PC-9 (cell line): ENCODE data around the gene PDZD7. TPM values are rescaled to one million over a fixed set of nuclear protein-coding genes. Genes with fewer than 3 reads are reported as not detected.

Source experiments
- BruUV-seq: library from RNA; stranded (reverse); fragments of 400-500 nt; replicated peaks from 2 replicates; lab custom pipeline; 2021; lab: Mats Ljungman, UMichigan
- CTCF ChIA-PET: fragments of 300-600 bp; sonication (Branson Sonifier 250); formaldehyde crosslinking; loops from one replicate; lab custom pipeline; 2022; ENCODE audit warnings: antibody characterized with exemption; lab: Charles Lee
- POLR2A ChIA-PET: fragments of 300-600 bp; sonication (Branson Sonifier 250); formaldehyde crosslinking; loops from one replicate; lab custom pipeline; 2022; ENCODE audit warnings: antibody characterized with exemption; ENCODE audit not compliant: unreplicated experiment; lab: Charles Lee
- DNase-seq, 2 experiments: peaks; one replicate each; pipeline versions ENCODE4 v3.0.0 to v3.0.0-alpha.2; 2015 to 2022; ENCODE audit warnings: mixed read lengths in 1 of 2
- H2AFZ ChIP-seq: fragments of 200-600 bp; sonication (generic); 2 replicates; pipeline ENCODE4 v1.8.1; 2017; ENCODE audit warnings: antibody characterized with exemption
- H3F3A ChIP-seq: fragments of 200-600 bp; sonication (generic); 2 replicates; pipeline ENCODE4 v1.8.1; 2017; ENCODE audit warnings: antibody characterized with exemption, mild to moderate bottlenecking, low read depth; ENCODE audit not compliant: insufficient read depth
- H3K27ac ChIP-seq: fragments of 200-600 bp; sonication (generic); 2 replicates; pipeline ENCODE4 v1.6.1; 2016; ENCODE audit warnings: mixed run types
- H3K27me3 ChIP-seq: fragments of 200-600 bp; sonication (generic); 2 replicates; pipeline ENCODE4 v1.6.1; 2016; ENCODE audit warnings: low read depth, mixed run types; ENCODE audit not compliant: insufficient read depth
- H3K36me3 ChIP-seq: fragments of 200-600 bp; sonication (generic); 2 replicates; pipeline ENCODE4 v1.6.1; 2016; ENCODE audit warnings: low read depth, mixed run types
- H3K4me1 ChIP-seq: fragments of 200-600 bp; sonication (generic); replicated peaks from 2 replicates; pipeline ENCODE4 v1.6.1; 2016; ENCODE audit warnings: mixed run types; ENCODE audit not compliant: insufficient read depth
- H3K4me2 ChIP-seq: fragments of 200-600 bp; sonication (generic); 2 replicates; pipeline ENCODE4 v1.6.1; 2017; ENCODE audit warnings: mixed run types
- H3K4me3 ChIP-seq: fragments of 200-600 bp; sonication (generic); 2 replicates; pipeline ENCODE4 v1.6.1; 2016; ENCODE audit warnings: mixed run types
- H3K79me2 ChIP-seq: fragments of 200-600 bp; sonication (generic); 2 replicates; pipeline ENCODE4 v1.6.1; 2017; ENCODE audit warnings: low read depth, mixed run types
- H3K9me2 ChIP-seq: fragments of 200-600 bp; sonication (generic); 2 replicates; pipeline ENCODE4 v1.8.1; 2017; ENCODE audit warnings: mild to moderate bottlenecking; ENCODE audit not compliant: insufficient read depth
- H3K9me3 ChIP-seq: fragments of 200-600 bp; sonication (generic); 2 replicates; pipeline ENCODE4 v1.8.1; 2016; ENCODE audit warnings: low read depth; ENCODE audit not compliant: insufficient read depth
- H4K20me1 ChIP-seq: fragments of 200-600 bp; sonication (generic); 2 replicates; pipeline ENCODE4 v1.8.1; 2017; ENCODE audit not compliant: insufficient read depth
- CTCF ChIP-seq: fragments of 200-600 bp; sonication (generic); conservative IDR thresholded peaks from 2 replicates; pipeline ENCODE4 v1.6.1; 2017; ENCODE audit warnings: mixed run types, antibody characterized with exemption, mild to moderate bottlenecking, moderate library complexity
- EZH2 ChIP-seq: fragments of 200-600 bp; sonication (generic); IDR thresholded peaks from 2 replicates; pipeline ENCODE4 v1.8.0; 2017; ENCODE audit warnings: antibody characterized with exemption, low read depth
- intact Hi-C: fragments of 100-400 bp; cut with micrococcal nuclease; formaldehyde crosslinking; loops from one replicate; pipeline ENCODE4 v1.10.0; 2022; ENCODE audit not compliant: unreplicated experiment
- microRNA-seq: library from miRNA; unstranded; fragments of <30 nt; microRNA quantifications from one replicate; pipeline ENCODE4 v1.2.0, GENCODE V29; 2021; ENCODE audit warnings: borderline number of aligned reads, borderline replicate concordance
- total RNA-seq: library from RNA; stranded (reverse); gene quantifications from 2 replicates; pipeline ENCODE4 v1.2.3, GENCODE V29; 2021

Gene PDZD7
- total RNA-seq, 1 experiment from 2014 or later: 2.8 TPM

- no peaks in the 10 kb centered on the region for H3K9me2 ChIP-seq
- intact Hi-C loops: loop anchor here (5.0 kb wide), 1 partner anchor 33 kb away; no protein-coding TSS in a partner anchor
- no peaks in the 10 kb centered on the region for H3K9me3 ChIP-seq
- no peaks in the 10 kb centered on the region for H3K27me3 ChIP-seq
- POLR2A ChIA-PET: no interaction called here
- H3K4me2 ChIP-seq: no peak overlapping the region
- no peaks in the 10 kb centered on the region for H3K79me2 ChIP-seq
- TF ChIP-seq CTCF (no peak), EZH2 (no peak)
- no peak overlapping the region for H3K4me3 ChIP-seq
- H3K36me3 ChIP-seq: 0 out of 2 replicates have a peak, but pooled peaks cover 7% of the 10 kb centered on the region
- CTCF ChIA-PET: no interaction called here
- DNase-seq: no peak
- H3K27ac ChIP-seq: no peak overlapping the region
- no TSS peak for BruUV-seq
- no peaks in the 10 kb centered on the region for H3K4me1 ChIP-seq
- H2AFZ ChIP-seq: no peak overlapping the region
- H3F3A ChIP-seq: no peaks in the 10 kb centered on the region
- H4K20me1 ChIP-seq: no peaks in the 10 kb centered on the region
Observed at GRCh38 chr10:100960251-100960650, 70.7 kb downstream of the PDZD7 start.

Small RNAs within 50 kb of the gene (microRNA-seq; reads per million reads assigned to microRNA genes)
- not detected for gene MIR608

Other genes with a start within 250 kb of the PDZD7 start
- gene SLF2, start 118.2 kb downstream of the PDZD7 start, total RNA-seq: 13.6 and 17.1 TPM in 2 replicates
- 0.70 and 0.83 TPM in 2 replicates for gene SEMA4G, start 61.6 kb downstream of the PDZD7 start, total RNA-seq
- 41.0 and 45.7 TPM in 2 replicates for gene MRPL43, start 43.6 kb downstream of the PDZD7 start, total RNA-seq
- 7.5 and 7.9 TPM in 2 replicates for gene TWNK, start 43.6 kb downstream of the PDZD7 start, total RNA-seq
- gene LZTS2, start 31.3 kb downstream of the PDZD7 start, total RNA-seq: 32.5 and 39.5 TPM in 2 replicates
- 30.6 and 35.2 TPM in 2 replicates for gene SFXN3, start 105 bp upstream of the PDZD7 start, total RNA-seq
- 19.7 and 21.2 TPM in 2 replicates for gene KAZALD1, start 30.9 kb upstream of the PDZD7 start, total RNA-seq
- gene TLX1, start 100.2 kb upstream of the PDZD7 start, total RNA-seq: not detected in 2 replicates
- gene LBX1, start 198.3 kb upstream of the PDZD7 start, total RNA-seq: not detected in 2 replicates